ENCODE measurements around the gene TPMT. TPM values are rescaled to one million over a fixed set of nuclear protein-coding genes. Genes with fewer than 3 reads are reported as not detected.

Gene TPMT
- 8.3 and 11.4 TPM in 2 replicates for total RNA-seq

DNA sequence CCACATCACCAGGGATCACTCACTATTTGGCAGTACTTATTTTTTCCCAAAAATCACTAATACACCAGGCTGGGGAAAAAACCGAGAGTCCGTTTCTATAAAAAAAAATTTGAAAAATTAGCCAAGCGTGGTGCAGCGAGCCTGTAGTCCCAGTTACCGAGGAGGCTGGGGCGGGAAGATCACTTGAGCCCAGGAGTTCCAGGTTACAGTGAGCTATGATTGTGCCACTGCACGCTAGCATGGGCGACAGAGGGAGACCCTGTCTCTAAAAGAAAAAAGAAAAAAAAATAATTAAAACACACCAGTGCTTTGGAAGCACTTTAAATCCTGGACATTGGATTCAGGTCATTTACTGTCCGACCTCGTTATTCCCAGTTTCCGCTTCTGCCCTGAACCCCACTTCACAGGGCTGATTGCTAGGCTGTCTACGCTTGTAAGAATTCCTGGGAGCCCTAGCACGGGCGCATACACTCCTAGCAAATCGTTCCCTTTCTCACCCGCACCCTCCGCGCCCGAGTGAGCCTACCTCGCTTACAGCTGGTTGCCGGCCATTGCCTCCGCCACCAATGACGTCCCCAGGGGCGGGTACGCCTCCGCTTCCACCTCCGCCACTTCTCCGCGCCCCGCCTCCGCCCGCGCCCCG lies at the start of gene TPMT:
TSS of gene TPMT (minus strand) at position 571 of the 643 bp plus-strand sequence. CDS start 5,950 bp downstream, outside the sequence.

GRCh38 chr6:18155150-18155863 lies 430 bp upstream of the TPMT start, which contains the start of gene KDM1B:
KDM1B (plus strand) TSS chr6:18155422; CDS start chr6:18159896, 4,474 bp downstream.

DNA sequence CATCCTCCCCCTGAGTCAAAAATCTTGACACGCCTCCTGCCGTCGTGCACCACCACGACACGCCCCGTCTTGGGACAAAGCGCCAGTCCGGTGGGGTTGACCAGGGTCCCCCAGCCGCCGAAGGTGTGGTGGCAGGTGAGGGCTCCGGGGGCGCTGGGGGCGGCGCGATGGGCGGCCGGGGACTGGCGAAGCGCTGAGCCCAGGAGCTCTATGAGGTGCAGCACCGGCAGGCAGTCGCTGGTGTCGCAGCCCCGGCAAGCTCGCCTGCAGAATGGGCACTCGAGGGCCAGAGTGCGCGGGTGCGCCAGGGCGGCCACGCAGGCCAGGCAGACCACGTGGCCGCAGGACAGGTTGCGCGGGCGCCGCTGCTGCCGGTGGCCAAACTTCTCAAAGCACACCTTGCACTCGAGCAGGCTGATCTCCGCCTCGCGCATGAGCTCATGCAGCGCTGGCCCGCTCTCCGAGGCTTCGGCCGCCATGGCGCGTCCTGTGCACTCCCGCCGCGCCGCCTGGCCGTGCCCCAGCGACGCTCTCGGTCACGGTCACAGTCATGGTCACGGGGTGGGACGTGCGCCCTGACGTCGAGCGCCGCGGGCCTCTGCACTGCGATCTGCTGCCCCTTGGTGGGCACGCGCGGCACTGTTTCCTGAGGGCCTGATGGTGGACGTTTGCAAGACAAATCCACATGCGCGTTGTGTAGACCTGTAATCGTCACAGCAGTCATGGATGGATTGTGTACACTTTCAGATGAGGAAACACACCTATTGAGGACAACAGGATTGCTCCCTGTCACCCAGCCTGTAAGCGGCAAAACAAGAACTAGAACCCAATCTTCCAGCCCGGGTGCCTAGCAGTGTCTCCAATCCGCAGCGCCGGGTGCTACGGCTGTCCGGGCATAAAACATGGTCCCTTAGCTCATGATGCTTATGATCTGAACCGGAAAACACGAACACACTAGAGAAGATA lies 32.5 kb downstream of the TPMT start, which contains the start of gene NHLRC1:
TSS of gene NHLRC1 (minus strand) at position 550 of the 966 bp plus-strand sequence. CDS start at position 479, 71 bp downstream.

Other genes starting within 250 kb of the TPMT start
- gene KIF13A, start 167.4 kb downstream of the TPMT start, total RNA-seq, result 56.0 and 94.0 TPM in 2 replicates
- 1.1 and 1.2 TPM in 2 replicates for gene NHLRC1, start 32.4 kb downstream of the TPMT start, total RNA-seq
- 6.3 and 18.4 TPM in 2 replicates for gene KDM1B, start 345 bp upstream of the TPMT start, total RNA-seq
- 84.1 and 126 TPM in 2 replicates for gene DEK, start 109.5 kb upstream of the TPMT start, total RNA-seq
- gene RNF144B, start 232.3 kb upstream of the TPMT start, total RNA-seq, result 27.8 and 63.3 TPM in 2 replicates